Bronchial epithelial cell (primary cell): Measurements from ENCODE around the gene KIF1A. TPM values are rescaled to one million over a fixed set of nuclear protein-coding genes. Genes with fewer than 3 reads are reported as not detected.
"Not testable (repeated sequence)": the region's sequence is repeated elsewhere in the genome, so short reads cannot be mapped to it uniquely, and the experiment has no call there.

ENCODE experiments used
- DNase-seq: peaks from one replicate; pipeline ENCODE4 v3.0.0-alpha.2; 2010; ENCODE audit warnings: low read depth
- FAIRE-seq: peaks from 2 replicates; lab custom pipeline; 2011; peaks lifted over from hg19 to GRCh38; lab: Jason Lieb, UNC
- H3K27me3 ChIP-seq: 2 replicates; pipeline ENCODE4 v1.5.1; 2011; ENCODE audit warnings: low read length; ENCODE audit not compliant: control insufficient read depth, insufficient read depth
- H3K36me3 ChIP-seq: 2 replicates; pipeline ENCODE4 v1.5.1; 2011; ENCODE audit warnings: low read length; ENCODE audit not compliant: control insufficient read depth, insufficient read depth
- H3K4me3 ChIP-seq: 2 replicates; pipeline ENCODE4 v1.5.1; 2011; ENCODE audit warnings: mild to moderate bottlenecking, low read depth, low read length, control low read depth
- CTCF ChIP-seq: IDR thresholded peaks from 2 replicates; pipeline ENCODE4 v1.5.1; 2011; ENCODE audit warnings: mild to moderate bottlenecking, moderate library complexity, low read length, control low read depth, inconsistent platforms; ENCODE audit not compliant: insufficient read depth, severe bottlenecking
- total RNA-seq: library from RNA; depleted of rRNA; stranded (reverse); fragments of >200 nt; gene quantifications from 2 replicates; pipeline ENCODE4 v1.2.1, GENCODE V29; 2014

The KIF1A gene
- total RNA-seq, 1 donor from 2014 or later: not detected

DNA sequence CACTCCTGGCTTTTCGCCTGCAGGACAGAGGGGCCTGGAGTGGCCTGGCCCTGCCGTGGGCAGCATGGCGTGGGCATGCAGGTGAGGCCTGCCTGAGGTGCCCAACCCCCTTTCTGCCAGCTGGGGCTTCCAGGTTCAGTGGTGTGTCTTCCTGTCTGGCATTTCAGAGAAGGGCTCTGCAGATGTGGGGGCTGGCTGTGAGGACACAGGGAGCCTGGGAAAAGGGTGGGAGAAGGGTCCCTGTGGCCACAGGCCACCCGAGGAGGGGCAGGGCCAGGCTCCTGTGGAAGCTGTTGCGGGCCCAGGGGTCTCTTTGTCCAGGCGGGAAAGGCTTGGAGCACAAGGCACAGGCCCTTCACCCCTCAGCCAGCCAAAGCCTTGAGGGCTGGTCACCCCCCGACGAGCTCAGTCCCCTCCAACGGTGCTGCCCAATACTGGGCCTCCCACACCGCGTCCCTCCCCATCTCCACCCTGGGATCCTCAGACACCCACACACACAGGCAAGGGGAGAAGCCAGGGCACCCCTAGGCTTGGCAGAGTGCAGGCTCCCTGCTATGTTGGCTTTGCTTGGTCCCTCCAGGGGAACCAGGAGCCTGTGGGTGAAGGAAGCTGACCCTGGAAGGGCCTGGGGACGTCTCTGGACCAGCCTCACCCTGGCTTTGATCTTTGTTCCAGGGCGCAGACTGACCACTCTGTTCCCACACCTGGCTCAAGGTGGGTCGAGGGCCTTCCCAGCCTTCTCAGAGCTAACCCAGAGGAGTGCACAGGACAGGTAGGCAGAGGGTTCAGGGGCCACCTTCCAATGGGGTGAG, 132.1 kb downstream of the KIF1A start:
- DNase-seq: no peak
- no peak for FAIRE-seq
- Histone ChIP-seq H3K27me3 (no peaks in the 10 kb centered on the region), H3K4me3 (no peak overlapping the region), H3K36me3 (no peaks in the 10 kb centered on the region)
- no peak for TF ChIP-seq CTCF

DNA sequence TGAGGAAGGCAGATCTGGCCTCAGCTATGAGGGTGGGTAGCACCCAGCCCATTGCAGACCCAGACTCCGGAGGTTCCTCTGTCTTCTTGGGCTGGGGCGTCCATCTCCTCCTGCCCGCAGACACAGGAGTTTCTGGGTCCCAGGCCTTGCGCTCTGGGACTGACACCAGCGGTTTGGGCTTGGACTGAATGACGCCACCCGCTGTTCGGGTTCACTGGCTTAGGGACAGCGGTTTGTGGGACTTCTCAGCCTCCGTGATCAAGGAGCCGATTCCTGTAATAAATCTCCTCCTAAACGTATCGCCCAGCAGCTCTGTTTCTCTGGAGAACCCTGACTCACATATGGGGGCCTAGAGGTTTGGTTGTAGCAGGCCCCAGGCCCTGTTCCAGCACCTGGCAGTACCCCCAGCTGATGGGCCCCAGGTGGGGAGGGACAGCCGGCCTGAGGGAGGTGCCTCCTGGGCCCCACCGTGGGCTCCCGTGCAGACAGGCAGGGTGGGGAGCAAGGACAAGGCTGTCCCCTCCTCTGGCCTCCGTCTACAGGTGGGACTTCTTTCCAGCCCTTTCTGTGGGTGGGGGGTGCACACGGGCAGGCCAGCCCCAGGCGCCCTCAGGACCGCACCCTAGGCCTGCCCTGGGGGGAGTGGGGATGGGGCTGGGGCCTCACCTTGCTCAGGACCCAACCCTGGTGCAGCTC, 132.8 kb downstream of the KIF1A start:
- Histone ChIP-seq H3K4me3 (no peak overlapping the region), H3K36me3 (no peaks in the 10 kb centered on the region), H3K27me3 (no peaks in the 10 kb centered on the region)
- DNase-seq (no peak), FAIRE-seq (no peak)
- no peak for TF ChIP-seq CTCF

- TF ChIP-seq CTCF: no peak
- no peak for DNase-seq
- H3K36me3 ChIP-seq: no peaks in the 10 kb centered on the region
- no peak overlapping the region for H3K4me3 ChIP-seq
- no peaks in the 10 kb centered on the region for H3K27me3 ChIP-seq
- FAIRE-seq: no peak
Observed at GRCh38 chr2:240686460-240686859, 133.6 kb downstream of the KIF1A start.

DNA sequence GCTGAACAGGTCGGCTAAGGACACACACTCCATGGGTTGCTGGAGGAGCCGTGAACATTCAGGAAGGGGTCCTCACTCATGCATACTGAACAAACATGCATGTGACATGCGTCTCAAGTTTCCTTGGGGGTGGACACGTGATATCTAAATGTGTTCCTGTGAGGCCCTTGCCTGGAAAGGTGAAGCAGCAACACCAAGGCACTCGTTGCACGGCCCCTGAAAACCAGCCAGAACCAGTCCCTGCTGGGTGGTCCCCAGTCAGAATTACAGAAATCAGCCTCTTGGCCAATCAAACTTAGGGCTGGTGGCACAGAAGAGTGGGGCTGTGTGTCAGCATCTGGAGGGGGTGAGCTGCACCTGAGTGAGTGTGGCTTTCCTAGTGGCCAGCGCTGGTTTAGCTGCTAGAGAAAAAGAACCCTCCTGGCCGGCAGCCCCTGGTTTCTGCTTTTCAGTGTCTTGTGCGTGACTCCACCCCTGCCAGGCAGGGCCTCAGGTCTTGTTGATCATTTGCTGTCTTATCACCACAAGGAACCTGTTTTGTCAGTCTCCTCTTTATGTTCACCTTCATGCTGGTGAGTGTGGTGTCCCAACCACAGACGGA, 134.1 kb downstream of the KIF1A start:
- FAIRE-seq (no peak), DNase-seq (peak; percentile 6)
- Histone ChIP-seq H3K36me3 (no peaks in the 10 kb centered on the region), H3K27me3 (no peaks in the 10 kb centered on the region), H3K4me3 (no peak overlapping the region)
- TF ChIP-seq CTCF: no peak

DNA sequence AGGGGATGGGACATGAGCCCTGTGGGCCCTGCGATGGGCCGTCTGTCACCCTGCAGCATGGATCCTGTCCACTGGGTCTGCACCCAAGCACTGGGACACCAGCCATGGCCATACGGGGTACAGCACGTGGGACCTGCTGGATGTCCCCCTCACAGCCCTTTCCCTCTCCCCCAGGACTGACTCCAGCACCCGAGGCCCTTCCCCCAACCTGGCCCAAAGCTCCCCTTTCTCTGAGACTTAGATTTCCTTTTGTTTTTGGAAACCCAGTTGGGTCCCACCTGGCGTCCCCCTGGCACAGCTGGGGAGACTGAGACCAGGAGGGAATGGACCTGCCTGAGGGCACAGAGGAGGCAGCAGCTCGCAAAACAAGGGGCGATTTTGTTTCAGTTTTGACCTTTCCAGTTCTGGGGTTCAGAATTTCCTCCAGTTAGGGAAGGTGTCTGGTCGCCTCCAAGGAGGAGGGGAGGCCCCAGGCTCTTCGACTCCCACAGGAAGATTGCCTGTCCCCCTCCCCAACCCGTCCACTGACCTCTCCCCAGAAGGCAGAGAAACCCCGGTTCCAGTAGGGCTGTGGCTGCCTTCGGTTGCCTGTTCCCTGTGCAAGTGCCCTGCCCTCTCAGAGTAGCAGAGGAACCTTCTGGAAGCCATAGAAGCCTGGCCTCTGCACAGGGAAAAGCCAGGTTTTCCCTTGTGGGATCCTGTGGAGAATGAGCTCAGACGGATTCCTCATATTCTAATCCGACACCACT, 135.9 kb downstream of the KIF1A start:
- not testable (repeated sequence) for H3K4me3 ChIP-seq, DNase-seq, H3K27me3 ChIP-seq, H3K36me3 ChIP-seq, FAIRE-seq

GRCh38 chr2:240683329-240683979, 136.6 kb downstream of the KIF1A start:
- FAIRE-seq, H3K4me3 ChIP-seq, H3K36me3 ChIP-seq, DNase-seq, H3K27me3 ChIP-seq: not testable (repeated sequence)

- DNase-seq, H3K36me3 ChIP-seq, H3K27me3 ChIP-seq, H3K4me3 ChIP-seq: not testable (repeated sequence)
- peak; percentile 58 for FAIRE-seq
Observed at GRCh38 chr2:240682431-240683224, 137.4 kb downstream of the KIF1A start, which contains the start of gene AQP12B. AQP12B (minus strand) TSS chr2:240682885; CDS start chr2:240682837, 48 bp downstream.

DNA sequence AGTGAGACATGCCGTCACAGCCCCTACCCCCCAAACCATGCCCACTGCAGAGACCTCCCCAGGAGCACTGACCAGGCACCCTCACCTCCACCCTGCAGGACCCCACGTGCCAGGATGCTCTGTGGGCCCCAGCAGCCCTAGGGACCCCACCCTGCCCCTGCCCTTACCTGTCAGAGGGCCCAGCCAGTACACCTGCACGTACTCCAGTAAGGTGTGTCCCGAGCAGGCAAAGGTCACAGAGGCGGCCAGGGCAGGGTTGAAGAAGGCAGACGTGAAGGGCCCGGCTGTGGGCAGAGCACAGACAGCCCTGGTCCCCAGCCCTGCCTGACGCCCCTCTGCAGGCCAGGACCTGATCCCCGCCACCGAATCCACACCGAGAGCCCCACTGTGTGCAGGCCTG, 139.8 kb downstream of the KIF1A start:
- not testable (repeated sequence) for H3K4me3 ChIP-seq, H3K27me3 ChIP-seq, DNase-seq, FAIRE-seq, H3K36me3 ChIP-seq
